GM19099 (cell line): ENCODE results near the gene LHX4.

Experiments used
- POLR2A ChIP-seq: IDR thresholded peaks from 3 replicates; pipeline ENCODE4 v1.6.1; 2011; ENCODE audit warnings: low read depth; ENCODE audit not compliant: insufficient read length; ENCODE audit errors: extremely low read depth

Gene LHX4

GRCh38 chr1:180231936-180232335 lies 1.9 kb downstream of the LHX4 start:
- no peak for TF ChIP-seq POLR2A

GRCh38 chr1:180232521-180233043 lies 2.5 kb downstream of the LHX4 start:
- TF ChIP-seq POLR2A, result no peak

GRCh38 chr1:180233191-180234011 lies 3.3 kb downstream of the LHX4 start:
- no peak for TF ChIP-seq POLR2A

GRCh38 chr1:180234369-180235076 lies 4.5 kb downstream of the LHX4 start:
- no peak for TF ChIP-seq POLR2A

GRCh38 chr1:180235077-180235501 lies 5.0 kb downstream of the LHX4 start:
- no peak for TF ChIP-seq POLR2A

- no peak for TF ChIP-seq POLR2A
These were observed 5.6 kb downstream of the LHX4 start for GRCh38 chr1:180235502-180236239.

GRCh38 chr1:180236698-180237509 lies 6.8 kb downstream of the LHX4 start:
- no peak for TF ChIP-seq POLR2A

- no peak for TF ChIP-seq POLR2A
These were observed 7.9 kb downstream of the LHX4 start for GRCh38 chr1:180237869-180238476.

- no peak for TF ChIP-seq POLR2A
These were observed 8.6 kb downstream of the LHX4 start for GRCh38 chr1:180238675-180239074.

GRCh38 chr1:180239145-180240096 lies 9.4 kb downstream of the LHX4 start:
- TF ChIP-seq POLR2A, result no peak

- TF ChIP-seq POLR2A, result no peak
These were observed 11.9 kb downstream of the LHX4 start for GRCh38 chr1:180241716-180242544.
